NCI-H345 (cell line): Measurements from ENCODE around the gene MEPCE.
"Not testable (repeated sequence)": the region's sequence is repeated elsewhere in the genome, so short reads cannot be mapped to it uniquely, and the experiment has no call there.

Experiments
- DNase-seq: peaks from one replicate; lab custom pipeline; 2025; lab: John Stamatoyannopoulos, UW

MEPCE gene

GRCh38 chr7:100429637-100430492 lies at the start of gene MEPCE:
MEPCE (plus strand) TSS chr7:100429831; CDS start chr7:100430019, 188 bp downstream.
- peak; percentile 96 for DNase-seq

DNA sequence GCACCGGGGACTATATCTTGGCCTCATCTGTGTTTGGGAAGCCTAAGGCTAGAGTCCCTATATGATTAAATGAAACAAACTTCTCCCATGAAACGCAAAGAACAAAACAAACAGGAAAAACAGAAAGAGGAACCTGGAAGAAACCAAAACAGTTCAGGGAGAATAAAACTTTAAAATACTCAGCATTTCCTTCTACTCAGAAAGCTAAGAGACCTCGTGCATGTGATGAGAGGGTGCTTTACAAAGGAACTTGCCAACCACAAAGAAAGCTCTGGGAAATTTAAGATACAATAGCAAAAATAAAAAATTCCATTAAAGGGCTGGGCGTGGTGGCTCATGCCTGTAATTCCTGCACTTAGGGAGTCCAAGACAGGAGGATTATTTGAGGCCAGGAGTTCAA lies 49.4 kb upstream of the MEPCE start:
- no peak for DNase-seq

GRCh38 chr7:100381531-100382233 lies 47.9 kb upstream of the MEPCE start:
- DNase-seq, result not testable (repeated sequence)

DNA sequence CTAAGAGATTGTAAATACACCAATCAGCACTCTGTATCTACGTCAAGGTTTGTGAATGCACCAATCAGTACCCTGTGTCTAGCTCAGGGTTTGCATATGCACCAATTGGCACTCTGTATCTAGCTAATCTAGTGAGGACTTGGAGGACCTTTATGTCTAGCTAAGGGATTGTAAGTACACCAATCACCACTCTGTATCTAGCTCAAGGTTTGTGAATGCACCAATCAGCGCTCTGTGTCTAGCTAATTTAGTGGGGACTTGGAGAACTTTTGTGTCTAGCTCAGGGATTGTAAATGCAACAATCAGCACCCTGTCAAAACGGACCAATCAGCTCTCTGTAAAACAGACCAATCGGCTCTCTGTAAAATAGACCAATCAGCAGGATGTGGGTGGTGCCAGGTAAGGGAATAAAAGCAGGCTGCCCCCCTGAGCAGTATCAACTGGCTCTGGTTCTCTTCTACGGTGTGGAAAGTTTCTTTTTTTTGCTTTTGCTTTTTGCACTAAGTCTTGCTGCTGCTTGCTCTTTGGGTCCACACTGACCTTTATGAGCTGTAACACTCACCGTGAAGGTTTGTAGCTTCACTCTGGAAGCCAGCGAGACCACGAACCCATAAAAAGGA lies 47.3 kb upstream of the MEPCE start:
- not testable (repeated sequence) for DNase-seq

GRCh38 chr7:100384628-100385294 lies 44.9 kb upstream of the MEPCE start:
- DNase-seq, result no peak

GRCh38 chr7:100386940-100387339 lies 42.7 kb upstream of the MEPCE start:
- no peak for DNase-seq

DNA sequence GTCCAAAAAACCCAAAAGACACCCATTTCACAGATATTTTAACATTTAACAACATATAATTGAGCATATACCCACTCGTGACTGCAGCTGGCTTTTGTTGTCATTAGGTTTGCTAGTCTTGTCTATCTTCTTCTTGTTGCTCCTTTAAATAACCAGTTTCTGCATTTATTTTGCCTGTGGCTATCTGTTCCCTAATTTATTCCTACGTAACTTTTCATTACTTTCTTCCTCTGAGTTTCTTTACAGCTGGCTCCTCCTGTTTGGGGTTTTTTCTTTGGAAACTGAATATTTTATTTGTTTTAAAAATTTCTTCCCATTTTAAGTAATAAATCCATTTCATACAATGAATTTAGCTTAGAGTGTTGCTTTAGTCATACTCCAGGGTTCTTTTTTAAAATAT lies 41.9 kb upstream of the MEPCE start:
- no peak for DNase-seq

DNA sequence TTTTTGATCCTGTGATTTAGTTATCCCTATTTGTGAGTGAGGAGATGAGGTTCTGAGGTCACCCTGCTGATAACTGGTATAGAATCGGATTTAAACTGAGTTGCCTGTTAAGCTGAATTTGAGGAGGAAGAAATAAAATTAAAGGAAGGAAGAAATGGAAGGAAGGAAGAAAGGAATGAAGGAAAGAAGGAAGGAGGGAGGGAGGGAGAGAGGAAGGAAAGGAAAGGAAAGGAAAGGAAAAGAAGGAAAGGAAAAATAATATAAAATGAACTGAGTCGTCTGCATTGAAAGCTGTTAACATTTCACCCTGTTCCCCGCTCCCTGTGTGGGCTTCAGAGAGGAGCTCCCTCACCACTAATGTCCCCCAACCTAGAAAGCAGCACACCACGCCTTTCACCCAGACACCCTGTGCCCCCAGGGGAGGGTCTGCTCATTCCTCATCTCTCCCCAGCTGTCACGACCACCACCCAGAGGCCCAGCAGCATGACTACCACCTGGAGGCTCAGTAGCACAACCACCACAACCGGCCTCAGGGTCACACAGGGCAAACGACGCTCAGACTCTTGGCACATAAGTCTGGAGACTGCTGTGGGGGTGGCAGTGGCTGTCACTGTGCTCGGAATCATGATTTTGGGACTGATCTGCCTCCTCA lies 40.1 kb upstream of the MEPCE start:
- DNase-seq, result no peak

GRCh38 chr7:100390286-100391009 lies 39.2 kb upstream of the MEPCE start:
- DNase-seq, result no peak

- DNase-seq, result no peak
Observed at GRCh38 chr7:100393233-100393905, 36.3 kb upstream of the MEPCE start.

DNA sequence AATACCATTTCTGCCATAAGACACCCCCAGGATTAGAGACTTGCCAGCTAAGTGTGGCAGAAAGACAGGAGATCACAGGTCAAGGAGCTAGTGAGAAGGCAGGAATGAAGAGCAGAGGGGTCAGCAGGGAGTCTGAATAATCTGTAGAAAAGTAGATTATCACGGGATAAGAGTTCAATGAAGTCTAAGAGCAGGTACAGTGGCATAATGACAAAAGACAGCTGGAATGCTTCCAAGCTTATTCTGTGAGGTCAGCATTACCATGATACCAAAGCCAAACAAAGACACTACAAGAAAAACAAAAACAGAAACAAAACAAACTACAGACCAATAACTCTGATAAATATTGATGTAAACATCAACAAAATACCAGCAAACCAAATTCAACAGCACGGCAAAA lies 35.6 kb upstream of the MEPCE start:
- DNase-seq, result no peak

GRCh38 chr7:100396421-100396982 lies 33.1 kb upstream of the MEPCE start:
- no peak for DNase-seq

- DNase-seq, result no peak
Observed at GRCh38 chr7:100397315-100398081, 32.1 kb upstream of the MEPCE start.

DNA sequence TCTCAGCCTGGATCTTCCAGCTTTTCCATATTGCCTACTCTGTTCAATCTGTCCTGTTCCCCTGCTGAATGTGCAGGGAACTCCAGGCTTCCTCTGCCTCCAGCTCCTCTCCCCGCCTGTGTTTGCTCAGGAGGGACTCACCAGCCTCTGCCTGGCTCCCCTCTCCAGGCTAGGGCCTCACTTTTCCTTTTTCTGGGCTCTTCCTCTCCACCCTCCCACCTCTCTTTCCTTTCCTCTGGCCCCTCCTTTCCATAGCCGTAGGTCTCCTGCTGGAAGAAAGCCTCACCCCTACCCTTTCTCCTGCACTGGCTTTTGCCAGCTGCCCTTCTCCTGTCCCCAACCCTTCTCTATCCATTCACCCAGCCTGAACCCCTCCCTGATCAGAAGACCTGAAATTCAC lies 31.4 kb upstream of the MEPCE start:
- DNase-seq, result no peak

- DNase-seq, result no peak
Observed at GRCh38 chr7:100400041-100400440, 29.6 kb upstream of the MEPCE start.

DNA sequence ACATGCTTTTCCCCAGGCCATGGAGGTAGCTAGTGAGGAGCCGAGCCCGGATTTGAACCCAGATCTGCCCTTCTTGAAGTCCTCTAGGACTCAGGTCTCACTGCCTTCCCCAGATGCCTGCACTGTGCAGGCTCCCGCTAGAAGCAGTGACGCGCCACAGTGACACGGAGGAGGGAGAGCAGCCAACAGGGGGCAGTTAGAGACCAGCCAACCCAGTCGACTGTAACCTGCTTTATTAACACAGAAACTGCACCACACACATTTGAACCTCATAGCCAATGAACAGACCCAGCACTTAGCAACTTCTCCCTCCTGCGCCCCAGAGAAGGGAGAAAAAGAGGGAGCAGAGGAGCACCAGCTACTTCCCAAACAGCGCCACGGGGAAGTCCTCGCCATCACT lies 29.0 kb upstream of the MEPCE start:
- no peak for DNase-seq

DNA sequence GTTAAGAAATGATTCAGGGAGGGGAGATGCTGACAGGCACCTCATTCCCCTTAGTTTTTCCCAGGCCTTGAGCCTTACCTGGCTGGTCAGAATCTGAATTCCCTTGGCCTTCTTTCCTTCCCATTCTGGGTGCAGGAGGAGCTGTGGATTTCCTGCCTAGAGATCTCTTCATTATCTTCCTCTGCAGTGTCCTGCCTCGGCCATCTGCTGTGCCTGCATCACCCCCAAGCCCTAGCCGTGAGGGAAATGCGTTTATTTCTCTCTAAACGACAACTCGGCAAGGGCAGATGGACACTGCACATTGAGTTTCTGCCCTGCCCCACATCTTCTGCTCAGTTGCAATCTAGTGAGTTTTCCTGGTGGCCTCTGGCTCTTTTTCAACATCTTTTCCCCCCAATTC lies 27.8 kb upstream of the MEPCE start:
- DNase-seq, result no peak

- no peak for DNase-seq
Observed at GRCh38 chr7:100402241-100402640, 27.4 kb upstream of the MEPCE start.

- DNase-seq, result no peak
Observed at GRCh38 chr7:100406767-100407166, 22.9 kb upstream of the MEPCE start.
